H9 (cell line): ENCODE data around the gene AP3S2. TPM values are rescaled to one million over a fixed set of nuclear protein-coding genes. Genes with fewer than 3 reads are reported as not detected.

Source experiments
- DNase-seq: peaks from one replicate; pipeline ENCODE4 v3.0.0-alpha.2; 2017
- H2AFZ ChIP-seq: one replicate; pipeline ENCODE4 v1.6.1; 2013; ENCODE audit warnings: mild to moderate bottlenecking, low read length, control low read depth, moderate library complexity
- H2AK5ac ChIP-seq: 2 replicates; pipeline ENCODE4 v1.6.1; 2013; ENCODE audit warnings: low read length, control low read depth, mixed read lengths; ENCODE audit not compliant: insufficient read length
- H2BK120ac ChIP-seq: one replicate; pipeline ENCODE4 v1.6.1; 2013; ENCODE audit warnings: low read depth, mild to moderate bottlenecking, low read length, control low read depth, inconsistent platforms; ENCODE audit not compliant: poor library complexity, severe bottlenecking
- H2BK12ac ChIP-seq: 2 replicates; pipeline ENCODE4 v1.6.1; 2013; ENCODE audit warnings: low read length, control low read depth, mixed read lengths, low read depth; ENCODE audit not compliant: insufficient read length
- H2BK15ac ChIP-seq: 2 replicates; pipeline ENCODE4 v1.6.1; 2013; ENCODE audit warnings: low read depth, low read length, control low read depth
- H2BK20ac ChIP-seq: one replicate; pipeline ENCODE4 v1.6.1; 2013; ENCODE audit warnings: low read depth, mild to moderate bottlenecking, low read length, control low read depth, inconsistent platforms; ENCODE audit not compliant: poor library complexity, severe bottlenecking
- H2BK5ac ChIP-seq: 2 replicates; pipeline ENCODE4 v1.6.1; 2013; ENCODE audit warnings: low read length, control low read depth, mixed read lengths; ENCODE audit not compliant: insufficient read length
- H3K14ac ChIP-seq: 2 replicates; pipeline ENCODE4 v1.6.1; 2013; ENCODE audit warnings: low read length, control low read depth; ENCODE audit not compliant: insufficient read depth
- H3K18ac ChIP-seq: 2 replicates; pipeline ENCODE4 v1.6.1; 2013; ENCODE audit warnings: low read depth, mild to moderate bottlenecking, mixed read lengths, low read length, control low read depth; ENCODE audit not compliant: insufficient read length
- H3K23ac ChIP-seq: 2 replicates; pipeline ENCODE4 v1.6.1; 2013; ENCODE audit warnings: low read length, control low read depth, mixed read lengths, low read depth; ENCODE audit not compliant: insufficient read length
- H3K23me2 ChIP-seq: 2 replicates; pipeline ENCODE4 v1.6.1; 2013; ENCODE audit warnings: low read depth, mild to moderate bottlenecking, mixed read lengths, low read length, control low read depth; ENCODE audit not compliant: insufficient read length, poor library complexity, severe bottlenecking
- H3K27ac ChIP-seq: 2 replicates; pipeline ENCODE4 v1.5.1; 2013; ENCODE audit warnings: low read length, control low read depth, mixed read lengths, low read depth; ENCODE audit not compliant: insufficient read length
- H3K27me3 ChIP-seq: 2 replicates; pipeline ENCODE4 v1.6.1; 2013; ENCODE audit warnings: low read length, control low read depth, inconsistent platforms; ENCODE audit not compliant: insufficient read depth
- H3K4ac ChIP-seq: 2 replicates; pipeline ENCODE4 v1.6.1; 2013; ENCODE audit warnings: low read depth, mild to moderate bottlenecking, control low read depth, inconsistent platforms, low read length, moderate library complexity
- H3K4me1 ChIP-seq: 2 replicates; pipeline ENCODE4 v1.6.1; 2013; ENCODE audit warnings: low read length, control low read depth, inconsistent platforms; ENCODE audit not compliant: insufficient read depth
- H3K4me2 ChIP-seq: 2 replicates; pipeline ENCODE4 v1.6.1; 2013; ENCODE audit warnings: low read length, control low read depth, mixed read lengths; ENCODE audit not compliant: insufficient read length, insufficient read depth
- H3K56ac ChIP-seq: 2 replicates; pipeline ENCODE4 v1.6.1; 2013; ENCODE audit warnings: low read depth, mild to moderate bottlenecking, mixed read lengths, low read length, control low read depth; ENCODE audit not compliant: insufficient read length
- H3K79me1 ChIP-seq: 2 replicates; pipeline ENCODE4 v1.6.1; 2013; ENCODE audit warnings: low read depth, mild to moderate bottlenecking, moderate library complexity, low read length, control low read depth, inconsistent platforms; ENCODE audit not compliant: insufficient read depth, poor library complexity, severe bottlenecking
- H3K79me2 ChIP-seq: 2 replicates; pipeline ENCODE4 v1.6.1; 2013; ENCODE audit warnings: low read length, control low read depth, inconsistent platforms; ENCODE audit not compliant: insufficient read depth
- H3K9ac ChIP-seq: 2 replicates; pipeline ENCODE4 v1.6.1; 2013; ENCODE audit warnings: low read length, control low read depth, mixed read lengths; ENCODE audit not compliant: insufficient read length; ENCODE audit errors: extremely low read depth
- H3K9me3 ChIP-seq: one replicate; pipeline ENCODE4 v1.6.1; 2013; ENCODE audit warnings: low read depth, low read length, inconsistent platforms; ENCODE audit not compliant: control insufficient read depth
- H3T11ph ChIP-seq: one replicate; pipeline ENCODE4 v1.6.1; 2013; ENCODE audit warnings: mild to moderate bottlenecking, low read length, control low read depth, inconsistent platforms
- H4K20me1 ChIP-seq: one replicate; pipeline ENCODE4 v1.6.1; 2013; ENCODE audit not compliant: control insufficient read depth, insufficient read length, insufficient read depth
- H4K5ac ChIP-seq: 2 replicates; pipeline ENCODE4 v1.6.1; 2013; ENCODE audit warnings: low read depth, mild to moderate bottlenecking, mixed read lengths, low read length, control low read depth; ENCODE audit not compliant: insufficient read length
- H4K8ac ChIP-seq: replicated peaks from 2 replicates; pipeline ENCODE4 v1.6.1; 2013; ENCODE audit warnings: low read length, control low read depth, mixed read lengths, low read depth; ENCODE audit not compliant: insufficient read length
- H4K91ac ChIP-seq: 2 replicates; pipeline ENCODE4 v1.6.1; 2013; ENCODE audit warnings: low read depth, mild to moderate bottlenecking, moderate library complexity, mixed read lengths, low read length, control low read depth; ENCODE audit not compliant: insufficient read length
- H3K27ac Mint-ChIP-seq, 3 experiments: 2 replicates in 2 of 3; 3 replicates in 1 of 3; pipeline ENCODE4 v1.8.0; 2020 to 2021; ENCODE audit warnings: mixed read lengths in 3 of 3, mild to moderate bottlenecking in 1 of 3, moderate library complexity in 1 of 3
- H3K27me3 Mint-ChIP-seq: 2 replicates; pipeline ENCODE4 v1.8.0; 2021; ENCODE audit warnings: low read depth, mild to moderate bottlenecking, moderate library complexity, mixed read lengths
- H3K36me3 Mint-ChIP-seq, 3 experiments: 2 replicates in 2 of 3; 3 replicates in 1 of 3; pipeline ENCODE4 v1.8.0; 2020 to 2021; ENCODE audit warnings: low read depth in 3 of 3, mixed read lengths in 3 of 3; ENCODE audit not compliant: insufficient read depth in 1 of 3
- H3K4me1 Mint-ChIP-seq, 2 experiments: 2 replicates each; pipeline ENCODE4 v1.8.0; 2020; ENCODE audit warnings: mixed read lengths in 2 of 2
- H3K4me3 Mint-ChIP-seq, 2 experiments: 2 replicates in 1 of 2; 3 replicates in 1 of 2; pipeline ENCODE4 v1.8.0; 2020 to 2021; ENCODE audit warnings: mild to moderate bottlenecking in 2 of 2, mixed read lengths in 2 of 2, moderate library complexity in 1 of 2
- H3K9me3 Mint-ChIP-seq, 2 experiments: 2 replicates in 1 of 2; 3 replicates in 1 of 2; pipeline ENCODE4 v1.8.0; 2020; ENCODE audit warnings: mild to moderate bottlenecking in 2 of 2, mixed read lengths in 2 of 2, moderate library complexity in 1 of 2
- total RNA-seq: library from RNA; stranded (reverse); gene quantifications from 2 replicates; pipeline ENCODE4 v1.2.1, GENCODE V29; 2021
- TF ChIP-seq, protein P1 (sequence below): fragments of 200-600 bp; sonication (generic); conservative IDR thresholded peaks from 3 replicates; pipeline ENCODE4 v1.8.0; 2021; ENCODE audit warnings: antibody characterized with exemption, mild to moderate bottlenecking

The AP3S2 gene
- total RNA-seq, 1 experiment from 2014 or later: 33.9 TPM

DNA sequence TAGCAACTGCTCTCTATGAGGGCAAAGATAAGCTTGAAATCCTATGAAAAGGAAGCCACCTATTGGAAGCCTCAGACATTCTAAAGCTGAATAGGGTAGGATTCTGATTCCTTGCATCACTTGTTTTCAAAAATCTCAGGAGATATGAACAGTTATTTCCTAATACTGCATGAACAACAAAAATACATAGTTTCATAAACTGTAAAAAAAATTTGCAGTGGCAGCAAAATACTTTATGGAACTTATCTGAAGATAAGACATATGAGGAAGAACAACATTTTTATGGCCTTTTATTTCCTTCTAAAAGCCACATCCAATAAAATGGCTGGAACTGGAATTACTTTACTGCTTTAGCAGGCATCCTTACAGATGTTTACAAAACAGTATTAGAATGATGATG, 29.9 kb downstream of the AP3S2 start:
- H3K27ac Mint-ChIP-seq: no peak overlapping the region
- H2AK5ac ChIP-seq: no peak overlapping the region
- no peak overlapping the region for H3K27ac ChIP-seq
- no peak for DNase-seq
- no peak overlapping the region for H3T11ph ChIP-seq
- H3K4me1 Mint-ChIP-seq: no peaks in the 10 kb centered on the region
- no peaks in the 10 kb centered on the region for H3K23me2 ChIP-seq
- no peaks in the 10 kb centered on the region for H3K27me3 ChIP-seq
- H4K91ac ChIP-seq: no peak overlapping the region
- TF ChIP-seq, protein P1, sequence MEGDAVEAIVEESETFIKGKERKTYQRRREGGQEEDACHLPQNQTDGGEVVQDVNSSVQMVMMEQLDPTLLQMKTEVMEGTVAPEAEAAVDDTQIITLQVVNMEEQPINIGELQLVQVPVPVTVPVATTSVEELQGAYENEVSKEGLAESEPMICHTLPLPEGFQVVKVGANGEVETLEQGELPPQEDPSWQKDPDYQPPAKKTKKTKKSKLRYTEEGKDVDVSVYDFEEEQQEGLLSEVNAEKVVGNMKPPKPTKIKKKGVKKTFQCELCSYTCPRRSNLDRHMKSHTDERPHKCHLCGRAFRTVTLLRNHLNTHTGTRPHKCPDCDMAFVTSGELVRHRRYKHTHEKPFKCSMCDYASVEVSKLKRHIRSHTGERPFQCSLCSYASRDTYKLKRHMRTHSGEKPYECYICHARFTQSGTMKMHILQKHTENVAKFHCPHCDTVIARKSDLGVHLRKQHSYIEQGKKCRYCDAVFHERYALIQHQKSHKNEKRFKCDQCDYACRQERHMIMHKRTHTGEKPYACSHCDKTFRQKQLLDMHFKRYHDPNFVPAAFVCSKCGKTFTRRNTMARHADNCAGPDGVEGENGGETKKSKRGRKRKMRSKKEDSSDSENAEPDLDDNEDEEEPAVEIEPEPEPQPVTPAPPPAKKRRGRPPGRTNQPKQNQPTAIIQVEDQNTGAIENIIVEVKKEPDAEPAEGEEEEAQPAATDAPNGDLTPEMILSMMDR: no peak
- peaks cover 0 to 2% of the 10 kb centered on the region in 2 experiments; a peak in 3 of 5 replicates for H3K9me3 Mint-ChIP-seq
- H4K5ac ChIP-seq: no peak overlapping the region
- no peak overlapping the region for H2BK12ac ChIP-seq
- H3K56ac ChIP-seq: no peak overlapping the region
- no peak overlapping the region for H3K4me2 ChIP-seq
- H3K9ac ChIP-seq: no peak overlapping the region
- no peak overlapping the region for H2BK15ac ChIP-seq
- H2BK120ac ChIP-seq: no peak overlapping the region
- no peaks in the 10 kb centered on the region for H4K20me1 ChIP-seq
- no peaks in the 10 kb centered on the region for H3K9me3 ChIP-seq
- no peak overlapping the region for H3K4me3 Mint-ChIP-seq
- H3K23ac ChIP-seq: no peak overlapping the region
- no peaks in the 10 kb centered on the region for H3K27me3 Mint-ChIP-seq
- H2AFZ ChIP-seq: no peak overlapping the region
- H3K4me1 ChIP-seq: no peaks in the 10 kb centered on the region
- H3K4ac ChIP-seq: no peak overlapping the region
- no peak overlapping the region for H4K8ac ChIP-seq
- no peaks in the 10 kb centered on the region for H3K79me2 ChIP-seq
- no peaks in the 10 kb centered on the region for H3K79me1 ChIP-seq
- peaks cover 6 to 26% (median 18%) of the 10 kb centered on the region in 3 experiments; a peak in 6 of 7 replicates for H3K36me3 Mint-ChIP-seq
- H2BK5ac ChIP-seq: no peak overlapping the region
- no peak overlapping the region for H2BK20ac ChIP-seq
- no peak overlapping the region for H3K18ac ChIP-seq
- H3K14ac ChIP-seq: no peak overlapping the region
